ENCODE results near the gene MRAS.

Gene MRAS

GRCh38 chr3:138351151-138351550 is 2.8 kb downstream of the MRAS start:
- Histone ChIP-seq H3K4me3 (ENCODE audit: low read length) (no peak overlapping the region), H3K27me3 (ENCODE audit: insufficient read depth, low read length) (no peaks in the 10 kb centered on the region), H3K9me3 (ENCODE audit: low read length) (peaks cover 2% of the 10 kb centered on the region), H3K36me3 (ENCODE audit: insufficient read depth, low read length) (no peaks in the 10 kb centered on the region), H3K4me1 (ENCODE audit: insufficient read depth, low read length) (peaks cover 4% of the 10 kb centered on the region), H2AFZ (ENCODE audit: low read depth, low read length) (no peak overlapping the region)

- H3K4me3 ChIP-seq (ENCODE audit: low read length), result no peak overlapping the region
- H3K27me3 ChIP-seq (ENCODE audit: insufficient read depth, low read length), result no peaks in the 10 kb centered on the region
- peaks cover 4% of the 10 kb centered on the region for H3K4me1 ChIP-seq (ENCODE audit: insufficient read depth, low read length)
- H2AFZ ChIP-seq (ENCODE audit: low read depth, low read length), result no peak overlapping the region
- H3K36me3 ChIP-seq (ENCODE audit: insufficient read depth, low read length), result no peaks in the 10 kb centered on the region
- H3K9me3 ChIP-seq (ENCODE audit: low read length), result peaks cover 2% of the 10 kb centered on the region
Measured at GRCh38 chr3:138351916-138352550, 3.7 kb downstream of the MRAS start.

GRCh38 chr3:138354376-138354775 is 6.0 kb downstream of the MRAS start:
- Histone ChIP-seq H3K4me1 (ENCODE audit: insufficient read depth, low read length) (peaks cover 7% of the 10 kb centered on the region), H3K9me3 (ENCODE audit: low read length) (peaks cover 2% of the 10 kb centered on the region), H3K36me3 (ENCODE audit: insufficient read depth, low read length) (no peaks in the 10 kb centered on the region), H2AFZ (ENCODE audit: low read depth, low read length) (no peak overlapping the region), H3K4me3 (ENCODE audit: low read length) (no peak overlapping the region), H3K27me3 (ENCODE audit: insufficient read depth, low read length) (no peaks in the 10 kb centered on the region)

- Histone ChIP-seq H3K4me1 (ENCODE audit: insufficient read depth, low read length) (peaks cover 6% of the 10 kb centered on the region), H3K4me3 (ENCODE audit: low read length) (no peak overlapping the region), H2AFZ (ENCODE audit: low read depth, low read length) (no peak overlapping the region)
Measured at GRCh38 chr3:138355071-138355470, 6.7 kb downstream of the MRAS start.

GRCh38 chr3:138356730-138357405 is 8.5 kb downstream of the MRAS start:
- Histone ChIP-seq H3K36me3 (ENCODE audit: insufficient read depth, low read length) (no peaks in the 10 kb centered on the region), H3K9me3 (ENCODE audit: low read length) (peaks cover 2% of the 10 kb centered on the region), H3K4me3 (ENCODE audit: low read length) (no peak overlapping the region), H3K4me1 (ENCODE audit: insufficient read depth, low read length) (peaks cover 6% of the 10 kb centered on the region), H3K27me3 (ENCODE audit: insufficient read depth, low read length) (no peaks in the 10 kb centered on the region), H2AFZ (ENCODE audit: low read depth, low read length) (no peak overlapping the region)

More at GRCh38 chr3:138355071-138355470, 6.7 kb downstream of the MRAS start:
- no peaks in the 10 kb centered on the region for H3K36me3 ChIP-seq (ENCODE audit: insufficient read depth, low read length)
- H3K27me3 ChIP-seq (ENCODE audit: insufficient read depth, low read length), result no peaks in the 10 kb centered on the region
- H3K9me3 ChIP-seq (ENCODE audit: low read length), result peaks cover 2% of the 10 kb centered on the region

- Histone ChIP-seq H2AFZ (ENCODE audit: low read depth, low read length) (no peak overlapping the region), H3K9me3 (ENCODE audit: low read length) (no peaks in the 10 kb centered on the region), H3K36me3 (ENCODE audit: insufficient read depth, low read length) (no peaks in the 10 kb centered on the region), H3K4me1 (ENCODE audit: insufficient read depth, low read length) (peaks cover 6% of the 10 kb centered on the region), H3K4me3 (ENCODE audit: low read length) (no peak overlapping the region), H3K27me3 (ENCODE audit: insufficient read depth, low read length) (no peaks in the 10 kb centered on the region)
Measured at GRCh38 chr3:138359148-138359918, 11.0 kb downstream of the MRAS start.

- H3K9me3 ChIP-seq (ENCODE audit: low read length), result no peaks in the 10 kb centered on the region
- peaks cover 6% of the 10 kb centered on the region for H3K4me1 ChIP-seq (ENCODE audit: insufficient read depth, low read length)
- no peak overlapping the region for H2AFZ ChIP-seq (ENCODE audit: low read depth, low read length)
- no peak overlapping the region for H3K4me3 ChIP-seq (ENCODE audit: low read length)
- H3K36me3 ChIP-seq (ENCODE audit: insufficient read depth, low read length), result no peaks in the 10 kb centered on the region
- no peaks in the 10 kb centered on the region for H3K27me3 ChIP-seq (ENCODE audit: insufficient read depth, low read length)
Measured at GRCh38 chr3:138359919-138360868, 11.8 kb downstream of the MRAS start.

- Histone ChIP-seq H3K9me3 (ENCODE audit: low read length) (no peaks in the 10 kb centered on the region), H3K27me3 (ENCODE audit: insufficient read depth, low read length) (no peaks in the 10 kb centered on the region), H2AFZ (ENCODE audit: low read depth, low read length) (no peak overlapping the region), H3K4me1 (ENCODE audit: insufficient read depth, low read length) (peaks cover 6% of the 10 kb centered on the region), H3K4me3 (ENCODE audit: low read length) (no peak overlapping the region), H3K36me3 (ENCODE audit: insufficient read depth, low read length) (no peaks in the 10 kb centered on the region)
Measured at GRCh38 chr3:138360869-138361525, 12.6 kb downstream of the MRAS start.

GRCh38 chr3:138361561-138361971 is 13.2 kb downstream of the MRAS start:
- peaks cover 6% of the 10 kb centered on the region for H3K4me1 ChIP-seq (ENCODE audit: insufficient read depth, low read length)
- H2AFZ ChIP-seq (ENCODE audit: low read depth, low read length), result no peak overlapping the region

GRCh38 chr3:138362538-138362937 is 14.2 kb downstream of the MRAS start:
- peaks cover 6% of the 10 kb centered on the region for H3K4me1 ChIP-seq (ENCODE audit: insufficient read depth, low read length)
- H3K36me3 ChIP-seq (ENCODE audit: insufficient read depth, low read length), result no peaks in the 10 kb centered on the region
- no peaks in the 10 kb centered on the region for H3K9me3 ChIP-seq (ENCODE audit: low read length)
- H3K4me3 ChIP-seq (ENCODE audit: low read length), result no peak overlapping the region
- no peaks in the 10 kb centered on the region for H3K27me3 ChIP-seq (ENCODE audit: insufficient read depth, low read length)
- no peak overlapping the region for H2AFZ ChIP-seq (ENCODE audit: low read depth, low read length)

More at GRCh38 chr3:138361561-138361971, 13.2 kb downstream of the MRAS start:
- H3K27me3 ChIP-seq (ENCODE audit: insufficient read depth, low read length), result no peaks in the 10 kb centered on the region
- no peaks in the 10 kb centered on the region for H3K36me3 ChIP-seq (ENCODE audit: insufficient read depth, low read length)
- H3K4me3 ChIP-seq (ENCODE audit: low read length), result no peak overlapping the region
- no peaks in the 10 kb centered on the region for H3K9me3 ChIP-seq (ENCODE audit: low read length)

GRCh38 chr3:138363322-138363721 is 14.9 kb downstream of the MRAS start:
- Histone ChIP-seq H3K4me3 (ENCODE audit: low read length) (no peak overlapping the region), H3K36me3 (ENCODE audit: insufficient read depth, low read length) (no peaks in the 10 kb centered on the region), H2AFZ (ENCODE audit: low read depth, low read length) (no peak overlapping the region), H3K9me3 (ENCODE audit: low read length) (no peaks in the 10 kb centered on the region), H3K4me1 (ENCODE audit: insufficient read depth, low read length) (peaks cover 6% of the 10 kb centered on the region), H3K27me3 (ENCODE audit: insufficient read depth, low read length) (no peaks in the 10 kb centered on the region)
